Heart right ventricle (tissue), 16 donors: Measurements from ENCODE around the gene KLHL22. TPM values are rescaled to one million over a fixed set of nuclear protein-coding genes. Genes with fewer than 3 reads are reported as not detected.
"Not testable (repeated sequence)": the region's sequence is repeated elsewhere in the genome, so short reads cannot be mapped to it uniquely, and the experiment has no call there.

Experiments
- ATAC-seq, 8 donors: fragments of 200-7000 bp; cut with Tn5 transposase; one replicate each; pipeline ENCODE4 v1.9.1; 2020; ENCODE audit warnings: mild to moderate bottlenecking in 8 of 8, moderate library complexity in 8 of 8, moderate number of reproducible peaks in 1 of 8
- DNase-seq, 2 donors: peaks; one replicate each; pipeline ENCODE4 v3.0.0-alpha.2; 2020
- H3K27ac ChIP-seq, 10 donors: fragments of 200-600 bp; sonication (generic) in 2 of 10; one replicate each; pipeline versions ENCODE4 v1.5.0 to v1.8.0; 2020 to 2022; ENCODE audit warnings: mild to moderate bottlenecking in 3 of 10
- H3K27me3 ChIP-seq, 7 donors: fragments of 200-600 bp; one replicate each; pipeline ENCODE4 v1.8.0; 2021 to 2022; ENCODE audit warnings: mild to moderate bottlenecking in 2 of 7
- H3K36me3 ChIP-seq, 9 donors: fragments of 200-600 bp; sonication (generic) in 1 of 9; one replicate each; pipeline versions ENCODE4 v1.5.0 to v1.8.0; 2020 to 2022; ENCODE audit warnings: mild to moderate bottlenecking in 2 of 9
- H3K4me1 ChIP-seq, 9 donors: fragments of 200-600 bp; sonication (generic) in 1 of 9; one replicate each; pipeline versions ENCODE4 v1.5.0 to v1.8.0; 2020 to 2022; ENCODE audit warnings: mild to moderate bottlenecking in 4 of 9
- H3K4me3 ChIP-seq, 10 donors: fragments of 200-600 bp; sonication (generic) in 2 of 10; one replicate each; pipeline versions ENCODE4 v1.5.0 to v1.8.0; 2020 to 2022; ENCODE audit warnings: mild to moderate bottlenecking in 7 of 10, moderate library complexity in 2 of 10
- H3K9me3 ChIP-seq, 11 donors: fragments of 200-600 bp in 10 of 11; sonication (generic) in 2 of 11; one replicate each; pipeline versions ENCODE4 v1.5.0 to v1.8.0; 2013 to 2022; ENCODE audit warnings: mild to moderate bottlenecking in 2 of 11, control low read depth in 1 of 11, moderate library complexity in 1 of 11
- CTCF ChIP-seq, 9 donors: fragments of 200-600 bp; sonication (generic) in 2 of 9; IDR thresholded peaks; one replicate each; pipeline versions ENCODE4 v1.5.0 to v1.8.0; 2021 to 2022; ENCODE audit warnings: antibody characterized with exemption in 9 of 9, mild to moderate bottlenecking in 5 of 9, moderate library complexity in 1 of 9
- WGBS, 2 donors: extraction: QIAGEN DNeasy Blood & Tissue Kit; methylation state at CpG; one replicate each; pipeline ENCODE4 v1.1.7; 2013; ENCODE audit warnings: inconsistent platforms in 1 of 2; 5-methylcytosine and 5-hydroxymethylcytosine counted together
- intact Hi-C, 10 donors: fragments of 100-400 bp; cut with DNase I; formaldehyde crosslinking; loops; one replicate each; pipeline versions ENCODE4 v1.11.1 to v1.14.2; 2022
- polyA plus RNA-seq, 2 donors: library from polyadenylated mRNA; stranded (reverse); fragments of 200-250 nt; gene quantifications; one replicate each; pipeline ENCODE4 v1.2.3, GENCODE V29; 2013
- total RNA-seq, 10 donors: library from RNA; stranded (reverse); fragmentation: NEBNext Ultra II Directional in 3 of 10; extraction: Animal tissue kit (Norgen Biotek cat#: 25700) in 3 of 10; gene quantifications; one replicate each; pipeline versions ENCODE4 v1.2.1 to v1.2.4, GENCODE V29; 2021 to 2023
- donor health status: Arrhythmogenic right ventricular cardiomyopathy.
- donor health status: ischemic (EF 13 %, LVEDD 7.1; RV severe dilation, severe dysfunction).
- donor health status: healthy with polysubstance abuse.
- donor health status: DM: no; HTN: yes; CAD: no.
- donor health status: DM: no; HTN: no; CAD: no.
- donor health status: ischemic (EF 25% LVEDD 6.9; RV normal size, moderate dysfunction).
- donor health status: ischemic (EF 25% LVEDD 5.7; RV mildly dilated, moderate dysfunction).
- donor health status: healthy.
- donor health status: DM: yes; HTN: yes; CAD: no.
- donor health status: Ischemic cardiomyopathy.
- donor health status: ischemic (EF 35%, LVEDD 5.7; RV mildly dilated, moderate dysfunction).
- donor health status: nonischemic (EF 11% LVEDD 7.7; RV severe dilation, severe dysfunction).
- donor health status: DM: yes; HTN: yes; CAD: no.
- donor health status: PGD.
- donor health status: ischemic (EF 29% LVEDD 5.4; RV normal size, mild dysfunction).
- donor health status: nonischemic (EF 23%, LVEDD 6.1; RV moderate dilation, normal function).

The KLHL22 gene
- total and polyA plus RNA-seq, 12 donors = 11.3 to 29.3 (median 17.3) TPM

- 51 to 77% methylated on average over 3 of the region's 3 CpGs for WGBS, 2 donors
- Histone ChIP-seq H3K4me3 (no peak overlapping the region), H3K27me3 (no peaks in the 10 kb centered on the region), H3K27ac (no peak overlapping the region), H3K9me3 (no peaks in the 10 kb centered on the region), H3K4me1 (peaks cover 0 to 9% (median 5%) of the 10 kb centered on the region in 9 donors), H3K36me3 (no peaks in the 10 kb centered on the region)
- DNase-seq (no peak), ATAC-seq (no peak)
- TF ChIP-seq CTCF (IDR thresholded peaks at IDR 0.05) = no peak
- intact Hi-C loops = loop anchor here in 5 of 10 donors (2.0 to 10.0 kb wide), 3 partner anchors 42 to 280 kb away; no protein-coding TSS in a partner anchor
Observed at GRCh38 chr22:20414450-20414849, 81.1 kb downstream of the KLHL22 start.

DNA sequence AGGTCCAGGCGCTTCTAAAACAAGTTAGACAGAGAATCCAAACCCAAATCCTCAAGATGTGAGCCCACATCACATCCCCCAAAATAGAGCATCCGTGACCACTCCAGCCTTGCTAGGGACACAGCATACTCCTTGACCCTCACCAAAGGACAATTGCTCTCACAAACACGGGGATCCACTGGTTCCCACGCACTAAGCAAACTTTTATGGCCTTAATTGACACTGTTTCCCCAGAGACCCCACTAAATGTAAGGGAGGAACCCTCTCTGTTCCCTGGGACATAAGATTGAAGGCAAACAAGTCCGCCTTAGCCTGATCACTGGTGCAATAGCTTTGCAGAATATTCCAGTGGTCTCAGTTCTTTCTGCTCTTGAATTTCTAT, 81.5 kb downstream of the KLHL22 start:
- intact Hi-C loops = loop anchor here in 5 of 10 donors (2.0 to 10.0 kb wide), 3 partner anchors 43 to 281 kb away; no protein-coding TSS in a partner anchor
- 87 to 88% methylated on average over 5 of the region's 5 CpGs for WGBS, 2 donors
- H3K27me3 ChIP-seq = no peaks in the 10 kb centered on the region
- peaks cover 0 to 9% (median 5%) of the 10 kb centered on the region in 9 donors for H3K4me1 ChIP-seq
- no peak for ATAC-seq
- no peak overlapping the region for H3K27ac ChIP-seq
- TF ChIP-seq CTCF (IDR thresholded peaks at IDR 0.05) = no peak
- H3K36me3 ChIP-seq = no peaks in the 10 kb centered on the region
- no peaks in the 10 kb centered on the region for H3K9me3 ChIP-seq
- no peak for DNase-seq
- H3K4me3 ChIP-seq = no peak overlapping the region

DNA sequence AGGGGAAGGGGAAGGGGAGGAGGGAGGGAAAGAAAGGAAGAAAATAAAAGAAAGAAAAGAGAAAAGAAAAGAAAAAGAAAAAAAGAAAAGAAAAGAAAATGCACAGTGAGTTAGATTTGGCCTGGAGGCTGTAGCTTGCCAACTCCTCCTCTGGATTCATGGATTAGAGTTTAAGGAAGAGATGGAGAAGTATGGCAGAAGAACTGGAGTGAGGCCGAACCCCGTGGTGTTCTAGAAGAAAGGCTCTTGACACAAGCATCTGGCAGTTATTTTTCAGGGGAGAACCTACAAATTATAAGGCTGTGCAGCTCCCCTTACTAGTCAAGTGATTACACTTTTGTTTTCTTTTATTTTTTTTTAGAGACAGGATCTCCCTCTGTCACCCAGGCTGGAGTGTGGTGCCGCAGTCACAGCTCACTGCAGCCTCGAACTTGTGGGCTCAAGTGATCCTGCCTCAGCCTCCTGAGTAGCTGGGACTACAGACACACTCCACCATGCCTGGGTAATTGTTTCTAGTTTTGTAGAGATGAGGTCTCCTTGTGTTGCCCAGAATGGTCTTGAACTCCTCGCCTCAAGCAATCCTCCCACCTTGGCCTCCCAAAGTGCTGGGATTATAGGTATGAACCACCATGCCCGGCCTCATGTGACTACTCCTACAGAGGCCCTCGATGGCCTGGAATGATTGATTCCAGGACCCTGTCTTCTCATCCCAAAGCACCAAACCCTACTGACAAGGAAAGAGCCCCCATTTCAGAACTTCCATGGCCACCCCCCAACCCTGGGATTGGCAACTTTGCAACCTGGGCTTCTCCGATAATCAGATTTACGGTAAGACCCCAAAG, 82.2 kb downstream of the KLHL22 start:
- peaks cover 0 to 3% (median 0%) of the 10 kb centered on the region in 9 donors for H3K36me3 ChIP-seq
- no peaks in the 10 kb centered on the region for H3K9me3 ChIP-seq
- no peak overlapping the region for H3K4me3 ChIP-seq
- no peak for TF ChIP-seq CTCF (IDR thresholded peaks at IDR 0.05)
- no peak for DNase-seq
- H3K27me3 ChIP-seq = no peaks in the 10 kb centered on the region
- no peak for ATAC-seq
- 92% methylated on average over 9 of the region's 9 CpGs for WGBS, 2 donors
- peaks cover 0 to 6% (median 3%) of the 10 kb centered on the region in 9 donors for H3K4me1 ChIP-seq
- intact Hi-C loops = loop anchor here in 5 of 10 donors (2.0 to 10.0 kb wide), 3 partner anchors 43 to 281 kb away; no protein-coding TSS in a partner anchor
- H3K27ac ChIP-seq = no peak overlapping the region

DNA sequence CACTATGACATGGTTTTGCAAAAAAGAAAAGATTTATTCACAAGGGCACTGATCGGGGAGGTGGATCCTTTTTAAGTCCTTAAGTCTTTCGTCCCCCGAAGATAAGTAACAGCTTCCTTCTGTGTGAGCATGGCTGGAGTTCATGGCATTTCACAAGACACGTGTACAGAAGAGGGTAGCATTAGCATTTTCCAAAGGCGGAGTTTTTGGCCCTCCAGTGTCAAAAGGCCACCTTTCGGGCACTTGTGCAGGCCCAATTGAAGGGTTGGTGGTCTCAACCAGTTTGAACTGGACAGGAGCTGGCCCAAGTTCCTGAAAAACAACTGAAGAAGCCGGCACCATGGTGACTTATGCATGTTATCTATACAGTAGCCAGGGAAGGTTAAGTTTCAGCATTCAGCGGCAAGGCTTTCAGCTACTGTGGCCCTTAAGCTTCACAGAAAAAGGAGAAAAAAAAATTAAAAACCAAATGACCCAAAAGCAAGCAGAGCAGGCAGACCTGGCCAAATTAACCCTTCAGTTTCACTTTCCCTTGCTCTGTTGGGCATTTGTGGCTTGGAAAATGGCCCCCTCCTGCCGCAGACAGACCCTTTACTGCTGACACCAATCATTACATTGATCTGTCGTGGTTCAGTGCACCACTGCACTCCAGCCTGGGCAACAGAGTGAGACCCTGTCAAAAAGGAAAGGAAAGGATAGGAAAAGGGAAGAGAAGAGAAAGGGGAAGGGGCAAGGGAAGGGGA, 83.0 kb downstream of the KLHL22 start:
- H3K36me3 ChIP-seq = peaks cover 0 to 11% (median 0%) of the 10 kb centered on the region in 9 donors
- no peaks in the 10 kb centered on the region for H3K4me1 ChIP-seq
- no peaks in the 10 kb centered on the region for H3K27me3 ChIP-seq
- no peak overlapping the region for H3K27ac ChIP-seq
- no peaks in the 10 kb centered on the region for H3K9me3 ChIP-seq
- H3K4me3 ChIP-seq = no peak overlapping the region
- 68 to 77% methylated on average over 10 of the region's 10 CpGs for WGBS, 2 donors
- no peak for ATAC-seq
- TF ChIP-seq CTCF (IDR thresholded peaks at IDR 0.05) = no peak
- intact Hi-C loops = loop anchor here in 4 of 10 donors (10.0 kb wide), 2 partner anchors 162 to 282 kb away; no protein-coding TSS in a partner anchor
- DNase-seq = no peak

- intact Hi-C loops, H3K27me3 ChIP-seq: not testable (repeated sequence)
Observed at GRCh38 chr22:20409385-20409784, 86.2 kb downstream of the KLHL22 start.

More at GRCh38 chr22:20409385-20409784, 86.2 kb downstream of the KLHL22 start:
- peaks cover 0 to 41% (median 20%) of the 10 kb centered on the region in 9 donors for H3K36me3 ChIP-seq
- H3K27ac ChIP-seq, ATAC-seq, H3K4me1 ChIP-seq, H3K9me3 ChIP-seq, DNase-seq, H3K4me3 ChIP-seq: not testable (repeated sequence)
- 96 to 98% methylated on average over 3 of the region's 3 CpGs for WGBS, 2 donors
